Activated CD4-positive, CD25-positive, alpha-beta regulatory T cell treated with anti-CD3 and anti-CD28 coated beads, Interleukin-2, amount 50 U/mL, for 16 hours (primary cell): ENCODE data around the gene PAK5.

Experiments
- DNase-seq: peaks from one replicate; pipeline ENCODE4 v3.0.0-alpha.2; 2020; ENCODE audit warnings: low read depth, low spot score

PAK5 gene

DNA sequence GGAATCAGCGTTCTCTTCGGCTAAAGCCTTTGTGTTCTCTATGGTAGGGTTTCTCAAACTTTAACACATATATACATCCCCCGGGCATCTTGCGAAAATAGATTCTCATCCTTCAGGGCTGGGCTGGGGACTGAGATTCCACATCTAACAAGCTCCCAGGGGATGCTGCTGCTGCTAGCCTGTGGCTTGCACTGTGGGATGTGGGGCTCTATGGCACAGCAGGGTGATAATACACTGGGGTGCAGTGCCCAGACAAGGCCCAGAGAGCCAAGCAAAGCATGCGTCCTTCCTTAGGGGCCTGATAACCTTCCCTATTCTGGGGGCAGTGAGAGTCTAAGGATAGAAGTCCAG lies 222.4 kb downstream of the PAK5 start:
- no peak for DNase-seq

DNA sequence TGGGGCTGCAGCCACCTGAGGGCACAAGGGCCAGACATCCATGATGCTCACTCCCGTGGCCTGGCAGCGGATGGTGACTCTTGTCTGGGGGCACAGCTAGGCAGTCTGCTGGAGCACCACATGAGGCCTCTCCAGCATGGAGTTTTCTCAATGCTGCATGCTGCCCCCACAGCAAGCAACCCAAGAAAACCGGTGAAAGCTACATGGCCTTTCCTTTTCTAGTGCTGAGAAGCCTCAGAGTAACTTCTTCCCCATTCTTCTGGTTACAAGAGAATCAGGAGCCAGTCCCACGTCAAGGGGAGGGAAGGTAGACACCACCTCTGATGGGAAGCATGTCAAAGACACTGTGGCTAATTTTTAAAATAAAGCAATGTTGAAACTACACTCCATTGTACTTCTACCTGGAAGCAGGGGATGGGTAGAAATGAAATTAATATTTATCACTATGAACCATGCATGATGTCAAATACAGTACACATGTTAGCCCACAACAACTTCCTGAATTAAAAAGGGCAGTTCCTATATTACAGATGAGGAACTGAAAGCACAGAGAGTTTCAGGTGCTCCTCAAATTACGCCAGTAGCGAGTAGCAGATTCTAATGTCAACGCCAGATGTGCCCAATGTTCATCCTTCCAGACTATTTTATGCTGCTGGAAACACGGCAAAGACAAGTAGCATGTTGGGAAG lies 223.0 kb downstream of the PAK5 start:
- DNase-seq = no peak

DNA sequence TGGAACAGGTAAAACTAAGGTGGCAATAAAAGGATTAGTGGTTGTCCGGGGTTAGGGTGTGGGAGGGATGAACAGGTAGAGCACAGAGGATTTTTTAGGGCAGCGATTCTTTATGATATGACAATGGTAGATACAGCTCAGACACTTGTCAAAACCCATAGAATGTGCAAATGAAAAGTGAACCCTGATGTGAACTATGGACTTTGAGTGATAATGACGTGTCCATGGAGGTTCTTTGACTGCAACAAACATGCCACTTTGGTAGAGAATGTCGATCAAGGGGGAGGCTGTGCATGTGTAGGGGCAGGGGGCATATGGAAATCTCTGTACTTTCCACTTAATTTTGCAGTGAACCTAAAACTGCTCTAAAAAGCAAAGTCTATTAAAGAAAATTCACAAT lies 223.8 kb downstream of the PAK5 start:
- no peak for DNase-seq

DNA sequence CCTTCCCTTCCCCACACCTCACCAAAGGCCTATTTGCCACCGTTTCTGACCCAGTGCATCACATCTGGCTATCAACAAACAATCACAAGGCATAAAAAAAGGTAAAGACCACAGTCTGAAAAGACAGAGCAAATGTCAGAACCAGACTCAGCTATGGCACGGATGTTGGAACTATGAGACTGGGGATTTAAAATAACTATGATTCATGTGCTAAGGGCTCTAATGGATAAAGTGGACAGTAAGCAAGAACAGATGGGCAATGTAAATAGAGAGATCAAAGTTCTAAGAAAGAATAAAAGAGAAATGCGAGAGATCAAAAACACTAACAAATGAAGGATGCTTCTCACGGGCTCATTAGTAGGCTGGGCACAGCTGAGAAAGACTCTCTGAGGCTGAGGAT lies 225.0 kb downstream of the PAK5 start:
- no peak for DNase-seq

DNA sequence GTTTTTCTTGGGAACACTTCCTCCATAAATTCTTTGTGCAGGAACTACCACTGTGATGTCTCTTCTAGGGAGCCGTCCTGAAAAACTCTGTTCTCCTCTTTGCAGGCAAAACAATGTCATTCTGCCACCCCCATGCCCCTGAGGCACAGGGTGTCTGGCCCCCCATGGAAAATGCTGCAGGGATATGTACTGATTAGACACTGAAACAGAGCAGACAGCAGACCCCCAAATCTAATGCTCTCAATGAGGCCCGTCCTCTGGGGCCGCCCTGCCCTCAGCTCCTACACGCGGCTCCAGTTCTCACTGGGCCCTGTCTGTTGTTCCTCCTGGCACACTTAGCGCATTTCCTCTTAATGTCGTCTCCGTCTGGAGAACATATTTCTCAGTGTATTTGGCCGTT lies 227.0 kb downstream of the PAK5 start:
- no peak for DNase-seq

DNA sequence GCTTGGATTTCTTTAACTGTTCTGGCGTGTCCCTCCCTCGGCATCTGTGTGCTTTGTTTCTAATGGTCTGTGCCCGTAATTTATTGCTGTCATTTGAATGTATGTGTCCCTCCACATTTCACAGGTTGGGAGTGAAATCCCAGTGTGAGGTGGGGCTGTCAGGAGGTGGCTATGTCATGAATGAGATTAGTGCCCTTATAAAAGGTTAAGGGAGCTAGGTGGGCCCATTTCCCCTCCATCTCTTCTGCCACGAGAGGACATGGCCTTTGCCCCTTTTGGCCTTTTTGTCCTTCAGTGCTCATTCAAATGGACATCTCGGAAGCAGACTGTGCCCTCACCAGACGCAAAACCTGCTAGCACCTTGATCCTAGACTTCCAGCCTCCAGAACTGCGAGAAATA lies 228.2 kb downstream of the PAK5 start:
- no peak for DNase-seq

DNA sequence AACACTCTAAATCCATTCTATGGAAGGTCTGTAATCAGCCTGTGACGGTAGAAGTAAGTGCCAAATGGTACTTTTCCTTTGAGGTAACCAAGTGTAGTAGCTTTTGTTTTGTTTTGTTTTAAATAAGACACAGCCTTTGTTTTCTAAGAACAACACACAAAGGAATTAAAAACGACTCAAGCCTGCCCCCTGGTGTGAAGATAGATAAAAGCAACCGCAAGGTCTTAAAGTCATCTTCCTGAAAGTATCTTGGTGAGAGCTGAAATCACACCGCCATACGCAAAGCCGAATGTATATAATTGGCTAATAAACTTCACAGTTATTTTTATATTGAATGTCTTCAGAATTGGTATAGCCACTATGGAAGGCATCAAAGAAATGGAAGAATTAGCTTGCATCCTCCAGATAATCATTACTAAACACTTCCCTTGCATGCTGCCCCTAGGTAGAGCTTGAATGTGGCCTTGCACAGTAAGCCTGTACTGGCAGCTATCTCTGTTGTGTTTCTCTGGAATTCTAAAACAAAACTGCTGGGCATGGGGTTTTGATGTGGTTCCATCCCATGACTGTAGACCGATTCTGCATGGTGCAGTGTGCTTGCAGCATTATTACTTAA lies 228.9 kb downstream of the PAK5 start:
- no peak for DNase-seq

DNA sequence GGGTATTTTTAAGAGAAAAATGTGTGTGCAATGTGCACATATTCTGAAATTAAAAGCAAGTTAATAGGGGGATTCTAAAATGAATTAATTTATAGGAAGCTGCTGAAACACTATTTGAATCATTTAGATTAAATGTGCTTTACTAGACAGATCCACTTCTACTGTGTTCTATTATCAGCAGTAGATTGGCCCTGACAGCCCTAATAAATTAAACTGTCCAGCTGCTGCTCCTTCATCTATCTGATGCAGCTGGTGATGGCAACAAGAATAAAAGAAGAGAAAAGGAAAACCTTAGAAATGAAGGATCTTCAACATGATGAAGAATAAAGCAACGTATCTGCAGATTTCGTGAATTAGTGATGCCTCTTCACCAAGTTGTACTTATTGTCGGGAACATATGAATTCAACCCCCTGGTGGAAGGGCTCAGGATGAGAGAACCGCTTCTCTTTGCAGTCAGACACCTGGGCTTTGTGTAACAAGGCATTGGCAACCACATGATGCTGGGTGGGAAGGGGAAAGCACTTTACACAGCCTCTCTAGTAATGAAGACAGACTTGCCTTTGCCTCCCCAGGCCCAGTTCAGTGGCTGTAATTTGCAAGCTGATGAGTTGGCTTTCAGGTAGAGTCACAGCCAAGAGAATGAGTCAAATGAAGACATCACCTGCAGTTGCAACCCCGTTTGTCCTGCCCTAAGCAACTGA lies 230.1 kb downstream of the PAK5 start:
- no peak for DNase-seq

DNA sequence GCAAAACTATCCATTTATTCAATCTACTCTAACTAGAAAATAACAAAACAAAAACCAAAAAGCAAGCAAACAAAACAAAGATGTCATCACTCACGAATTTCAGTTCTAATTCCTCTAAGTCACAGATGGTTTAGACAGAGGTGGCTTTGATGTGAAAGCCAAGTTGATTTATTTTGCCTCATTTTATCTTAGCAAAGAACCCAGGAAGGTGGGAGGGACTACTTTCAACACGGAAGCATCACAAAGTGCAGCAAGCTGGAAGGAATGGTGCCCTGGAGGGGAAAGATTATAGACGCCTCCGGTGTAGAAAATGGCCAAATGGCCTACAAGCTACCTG lies 236.1 kb downstream of the PAK5 start:
- DNase-seq = no peak

DNA sequence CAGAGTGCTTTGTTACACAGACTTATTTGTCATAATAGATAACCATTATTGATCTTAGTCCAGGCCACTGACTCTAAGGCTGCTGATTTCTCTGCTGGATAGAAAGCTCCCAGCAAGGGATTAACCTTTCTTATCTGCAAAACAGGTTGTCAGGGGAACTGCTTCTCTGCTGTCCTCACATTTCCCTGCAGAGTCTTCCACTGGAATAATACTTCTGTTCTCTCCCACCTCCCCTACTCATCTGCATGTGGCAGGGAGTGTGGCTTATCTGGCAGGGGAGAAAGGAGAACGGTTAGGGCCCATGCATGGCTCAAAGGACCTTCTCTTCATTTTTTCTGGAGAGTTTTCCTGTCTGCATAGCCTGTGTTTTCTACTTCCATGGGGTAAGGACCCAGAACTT lies 238.3 kb downstream of the PAK5 start:
- no peak for DNase-seq

DNA sequence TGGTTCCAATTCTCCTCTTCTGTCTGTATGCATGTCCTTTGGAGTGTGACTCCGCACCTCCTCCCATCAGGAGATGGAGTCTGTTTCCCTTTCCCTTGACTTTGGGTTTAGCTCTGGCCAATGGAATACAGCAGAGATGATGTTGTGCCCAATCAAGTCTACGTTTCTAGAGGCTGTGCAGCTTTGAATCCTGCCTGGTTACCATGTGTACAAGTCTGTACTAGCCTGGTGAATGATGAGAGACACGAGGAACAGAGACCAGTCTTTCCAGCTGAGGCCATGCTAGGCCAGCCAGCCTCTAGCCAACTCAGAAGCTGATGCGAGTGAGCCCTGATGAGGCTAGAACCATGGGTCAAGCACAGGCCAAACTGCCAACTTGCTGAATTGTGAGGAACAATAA lies 241.3 kb downstream of the PAK5 start:
- DNase-seq = no peak

DNA sequence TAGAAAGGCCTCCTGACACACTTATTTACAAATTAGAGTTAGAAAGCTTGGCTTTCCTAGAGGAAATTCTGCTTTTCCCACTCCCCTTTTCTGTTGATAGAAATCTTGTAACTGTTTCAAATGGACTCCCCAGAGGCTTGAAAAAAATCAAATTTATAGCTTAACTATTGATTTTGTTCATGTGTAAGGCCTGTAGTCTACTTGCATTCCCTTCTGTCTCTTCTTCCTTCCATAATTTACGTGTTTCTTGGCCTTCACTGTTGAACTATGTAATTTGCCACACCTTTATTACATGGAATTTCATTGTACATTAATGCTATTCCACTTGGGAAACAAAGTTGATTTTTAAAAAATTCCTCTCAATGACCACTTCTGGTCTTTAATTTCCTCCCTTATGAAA lies 243.1 kb downstream of the PAK5 start:
- no peak for DNase-seq

DNA sequence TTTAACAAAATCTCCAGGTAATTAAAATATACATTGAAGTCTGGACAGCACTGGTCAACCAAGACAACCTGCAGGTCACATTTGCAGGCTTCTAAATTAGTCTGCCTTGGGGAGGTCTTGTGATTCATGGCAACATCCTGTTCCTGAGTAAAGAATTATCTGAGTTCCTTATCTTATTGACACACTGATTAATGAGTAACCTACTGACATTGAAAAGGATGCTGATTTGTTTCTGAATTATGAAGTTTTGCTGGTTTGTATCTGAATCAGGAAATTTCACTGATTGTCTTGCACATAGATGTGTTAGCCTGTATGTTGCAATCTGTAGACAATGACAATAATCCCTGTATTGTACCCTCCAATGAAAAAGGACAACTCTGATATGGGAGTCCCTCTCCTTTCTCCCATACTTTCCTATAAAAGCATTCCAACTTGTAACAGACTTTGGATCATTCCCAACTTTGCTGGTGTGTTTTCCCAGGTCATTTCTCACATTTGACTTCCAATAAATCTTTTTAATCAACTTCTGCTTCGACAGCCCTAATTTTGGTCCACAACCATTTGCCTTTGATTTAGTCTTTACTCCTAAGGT lies 244.5 kb downstream of the PAK5 start:
- DNase-seq = no peak

DNA sequence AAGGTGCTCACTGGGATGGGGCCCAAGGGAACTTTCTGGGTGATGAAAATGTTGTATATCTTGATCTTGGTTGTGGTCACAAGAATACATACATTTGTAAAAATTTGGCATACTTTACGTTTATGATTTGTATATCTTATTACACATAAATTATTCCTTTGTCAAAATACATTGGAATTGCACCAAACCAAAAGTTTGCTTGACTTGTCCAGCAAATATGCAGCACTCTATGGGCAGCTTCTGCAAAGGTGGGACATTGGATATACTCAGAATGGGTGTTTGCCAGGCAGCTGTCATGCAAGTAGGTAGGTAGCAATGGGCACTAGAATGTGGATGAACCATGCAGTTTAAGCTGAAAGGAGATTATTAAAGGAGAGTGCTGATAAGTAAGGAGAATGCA lies 246.5 kb downstream of the PAK5 start:
- no peak for DNase-seq

DNA sequence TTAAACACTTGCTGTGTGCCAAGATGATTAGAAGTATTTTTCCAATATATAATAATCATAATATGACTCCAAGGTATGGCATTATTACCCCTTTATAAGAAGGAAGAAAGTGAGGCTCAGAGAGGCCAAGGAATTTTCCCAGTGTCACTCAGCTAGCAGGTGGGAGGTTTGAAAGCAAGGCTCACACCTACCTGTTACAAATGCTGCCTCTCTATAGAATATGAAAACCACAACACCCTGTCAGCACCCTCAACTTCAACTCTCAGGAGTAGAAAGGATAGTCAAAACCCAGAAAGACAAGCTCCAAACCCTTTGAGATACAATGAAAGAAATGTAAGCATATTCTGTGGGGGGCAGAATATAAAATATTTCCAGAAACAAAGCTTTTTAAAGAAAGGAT lies 247.8 kb downstream of the PAK5 start:
- no peak for DNase-seq

DNA sequence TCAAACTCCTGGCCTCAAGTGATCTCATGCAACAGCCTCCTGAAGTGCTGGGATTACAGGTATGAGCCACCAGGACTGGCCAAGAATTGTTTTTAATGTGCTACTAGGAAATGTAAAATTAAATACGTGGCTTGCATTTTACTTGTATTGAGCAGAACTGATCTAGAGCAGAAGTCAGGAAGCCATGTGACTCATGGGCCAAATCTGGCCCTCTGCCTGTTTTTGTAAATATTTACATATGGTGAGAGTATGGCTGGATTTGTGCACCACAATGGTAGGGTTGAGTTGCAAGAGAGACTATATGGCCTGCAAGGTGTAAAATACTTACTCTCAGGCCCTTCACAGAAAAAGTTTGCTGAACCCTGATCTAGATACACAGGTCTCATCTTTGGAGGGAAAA lies 248.7 kb downstream of the PAK5 start:
- DNase-seq = no peak

DNA sequence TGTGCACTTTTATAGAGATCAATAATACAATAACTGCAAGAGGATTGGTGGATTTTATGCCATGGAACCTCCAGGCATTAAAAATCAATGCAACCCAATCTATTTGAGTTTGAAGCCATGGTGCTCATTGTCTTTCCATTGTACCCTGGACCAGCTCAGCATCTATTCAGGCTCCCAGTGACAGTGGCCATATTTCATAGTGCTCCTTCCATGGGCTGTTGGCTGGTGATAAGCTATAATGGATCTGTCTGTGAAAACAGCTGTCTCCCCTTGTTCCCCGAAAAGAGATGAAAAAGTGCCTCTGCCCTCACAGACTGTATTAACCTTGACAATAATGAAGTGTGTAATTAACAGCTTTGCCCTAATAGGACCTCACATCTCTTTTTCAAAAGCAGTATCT lies 250.2 kb downstream of the PAK5 start:
- DNase-seq = no peak

DNA sequence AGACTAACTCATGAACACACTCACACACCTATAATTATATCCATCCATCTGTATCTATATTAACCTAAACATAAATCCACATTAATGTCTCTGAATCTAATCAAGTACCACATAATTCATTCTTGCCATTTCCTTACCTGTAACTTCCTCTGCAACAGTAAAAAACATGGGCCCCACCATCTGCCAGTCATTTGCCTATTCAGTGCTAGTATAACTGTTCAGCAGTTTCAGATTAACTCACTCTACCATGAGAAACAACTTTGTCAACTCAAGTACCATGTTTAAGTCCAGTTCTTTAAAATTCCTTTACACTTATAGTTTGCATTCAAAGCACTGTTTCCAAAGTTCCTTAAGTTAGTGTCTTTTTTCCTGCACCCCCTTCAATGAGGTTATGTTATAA lies 255.7 kb downstream of the PAK5 start:
- no peak for DNase-seq

DNA sequence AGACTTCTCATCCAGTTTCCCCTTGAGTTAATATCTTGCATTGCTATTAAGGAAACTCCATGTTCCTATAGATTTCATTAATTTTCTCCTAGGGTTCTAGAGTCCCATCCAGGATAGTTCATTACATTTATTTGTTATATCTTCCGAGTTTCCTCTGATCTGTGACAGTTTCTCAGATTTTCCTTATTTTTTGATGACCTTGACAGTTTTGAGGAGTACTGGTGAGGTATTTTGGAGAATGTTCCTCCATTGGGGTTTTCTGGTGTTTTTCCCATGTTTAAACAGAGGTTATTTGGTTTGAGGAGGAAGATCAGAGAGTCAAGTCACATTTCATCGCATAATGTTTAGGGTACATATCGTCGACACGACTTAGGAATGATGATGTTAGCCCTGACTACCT lies 256.7 kb downstream of the PAK5 start:
- no peak for DNase-seq

DNA sequence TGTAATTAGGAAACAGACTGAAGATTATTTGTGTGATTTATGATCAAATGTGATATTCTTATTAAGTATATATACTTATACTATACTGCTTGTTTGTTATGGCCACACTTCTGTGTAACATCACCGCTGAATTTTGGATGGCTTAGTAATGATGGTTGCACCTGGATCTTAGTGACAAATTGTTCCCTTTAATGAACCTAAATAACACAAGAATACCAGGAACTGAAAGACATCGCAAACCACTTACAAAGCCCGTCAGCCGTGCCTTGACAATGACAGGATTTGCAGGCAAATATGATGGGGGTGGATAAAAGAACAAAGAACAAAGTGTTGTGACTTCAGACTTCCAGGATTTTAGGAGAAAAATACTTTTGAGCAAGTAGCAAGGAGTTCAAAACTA lies 257.4 kb downstream of the PAK5 start:
- no peak for DNase-seq

DNA sequence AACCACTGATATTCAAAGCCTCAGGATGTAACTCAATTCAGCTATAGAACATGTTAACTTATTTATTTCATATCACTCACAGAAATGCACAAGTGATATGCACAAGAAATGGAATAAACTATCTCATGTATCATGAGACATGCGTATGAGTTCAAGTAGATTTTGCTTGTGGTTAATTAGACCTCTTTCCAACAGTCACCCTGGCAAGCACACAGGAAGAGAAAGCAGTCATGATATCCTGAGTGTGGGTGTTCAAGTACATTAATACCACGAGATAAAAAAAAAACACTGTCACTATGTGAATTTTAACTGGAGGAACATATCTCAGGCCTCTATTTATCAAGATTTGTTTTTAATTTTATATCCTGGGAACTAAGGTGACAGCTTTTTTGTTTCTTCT lies 260.3 kb downstream of the PAK5 start:
- no peak for DNase-seq

DNA sequence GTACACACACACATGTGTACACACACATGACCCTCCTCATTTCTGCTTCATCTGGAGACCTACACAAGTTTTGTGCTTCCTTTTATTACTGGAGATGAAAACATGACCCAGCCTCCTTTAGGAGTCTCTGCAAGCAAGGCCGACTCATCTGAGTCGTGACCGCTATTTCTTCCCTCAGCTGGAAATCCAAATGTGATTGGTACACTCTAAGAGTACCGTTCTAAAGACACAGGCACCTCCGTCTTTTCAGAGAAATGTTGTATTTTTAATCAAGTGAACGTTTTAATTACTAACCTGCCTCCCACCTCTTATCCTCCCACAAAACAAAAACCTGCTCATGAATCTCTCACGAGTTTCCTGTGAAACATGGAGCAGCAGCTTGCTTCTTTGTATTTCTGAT lies 261.5 kb downstream of the PAK5 start:
- no peak for DNase-seq

DNA sequence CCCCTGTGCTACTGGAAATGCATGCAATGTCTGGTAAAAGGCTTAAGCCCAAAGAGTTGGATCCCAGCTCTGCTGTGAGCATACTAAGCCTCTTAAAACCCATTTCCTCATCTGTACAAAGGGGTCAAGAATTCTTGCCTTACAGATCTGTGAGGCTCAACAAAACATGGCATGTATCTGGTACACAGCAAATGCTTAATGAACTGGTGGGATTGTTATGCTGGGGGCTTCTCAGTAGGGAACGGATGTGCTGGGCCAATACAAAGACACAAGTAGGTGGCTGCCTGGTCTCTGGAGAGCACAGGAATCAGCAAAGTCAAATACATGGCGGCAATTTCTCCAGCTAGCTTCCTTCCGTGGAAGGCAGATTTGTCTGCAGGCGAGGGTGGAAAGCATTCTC lies 262.2 kb downstream of the PAK5 start:
- DNase-seq = no peak
